HG03064 (cell line): ENCODE results near the gene XYLT1.
A peak's percentile ranks its signal among the peaks of the same experiment; 100 is the strongest.
"Not testable (repeated sequence)": the region's sequence is repeated elsewhere in the genome, so short reads cannot be mapped to it uniquely, and the experiment has no call there.

Experiments
- ATAC-seq: cut with Tn5 transposase; IDR thresholded peaks from one replicate; pipeline ENCODE4 v1.9.1; 2021; ENCODE audit warnings: low read depth; ENCODE audit not compliant: unreplicated experiment

Gene XYLT1

GRCh38 chr16:17432901-17433576, 37.7 kb downstream of the XYLT1 start:
- no peak for ATAC-seq

DNA sequence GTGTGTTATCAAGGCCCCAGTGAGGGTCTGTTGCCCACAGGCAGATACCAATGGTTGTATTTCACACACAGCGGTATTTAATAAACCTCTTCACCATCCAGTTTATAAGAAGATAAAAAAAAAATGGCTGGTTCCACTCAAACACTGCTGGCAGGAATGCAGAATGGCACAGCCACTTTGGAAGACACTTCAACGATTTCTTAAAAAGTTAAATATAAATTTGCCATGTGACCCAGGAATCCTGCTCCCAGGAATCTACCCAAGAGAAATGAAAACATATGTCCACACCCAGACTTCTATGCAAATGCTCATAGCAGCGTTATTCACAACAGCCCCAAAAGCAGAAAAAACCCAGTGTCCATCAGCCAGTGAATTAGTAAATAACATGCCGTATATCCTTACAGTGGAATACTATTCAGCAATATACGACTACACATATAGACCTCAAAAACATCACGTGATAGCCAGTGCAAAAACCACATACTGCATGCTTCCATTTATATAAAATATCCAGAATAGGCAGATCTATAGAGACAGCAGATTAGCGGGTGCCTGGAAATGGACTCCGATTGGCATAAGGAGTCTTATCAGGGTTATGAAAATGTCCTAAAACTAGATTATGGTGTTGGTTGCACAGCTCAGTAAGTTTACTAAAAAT, 38.7 kb downstream of the XYLT1 start:
- no peak for ATAC-seq

DNA sequence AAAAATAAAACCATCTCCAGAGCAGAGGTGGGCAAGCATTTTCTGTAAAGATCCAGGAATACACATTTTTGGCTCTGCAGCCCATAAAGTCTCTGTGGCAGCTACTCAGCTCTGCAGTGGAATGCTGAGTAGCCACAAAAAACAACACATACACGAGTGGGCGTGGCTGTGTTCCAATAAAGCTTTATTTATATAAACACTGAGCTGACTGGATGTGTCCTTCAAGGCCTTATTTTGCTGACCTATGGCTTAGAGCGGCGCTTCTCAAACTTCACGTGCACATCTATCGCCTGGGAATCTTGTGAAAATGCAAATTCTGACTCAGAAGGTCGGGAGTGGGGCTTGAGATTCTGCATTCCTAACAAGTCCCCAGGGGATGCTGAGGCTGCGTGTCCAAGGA, 39.7 kb downstream of the XYLT1 start:
- ATAC-seq, result no peak

GRCh38 chr16:17426451-17426850, 44.3 kb downstream of the XYLT1 start:
- ATAC-seq, result no peak

DNA sequence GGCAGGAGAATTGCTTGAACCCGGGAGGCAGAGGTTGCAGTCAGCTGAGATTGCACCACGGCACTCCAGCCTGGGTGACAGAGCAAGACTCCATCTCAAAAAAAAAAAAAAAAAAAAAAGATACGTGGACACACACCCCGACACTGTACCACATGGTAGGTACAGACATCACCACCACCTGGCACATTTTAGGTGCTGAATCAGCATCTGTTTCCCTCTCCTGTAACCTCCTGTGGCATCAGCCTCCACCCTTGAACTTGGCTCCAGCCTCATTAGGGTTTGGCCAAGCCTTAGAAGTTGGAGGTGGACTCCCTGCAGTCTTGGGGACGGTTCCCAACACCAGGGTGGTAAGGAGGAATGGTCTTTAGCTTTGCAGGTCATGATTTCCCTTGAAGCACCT, 46.0 kb downstream of the XYLT1 start:
- no peak for ATAC-seq

DNA sequence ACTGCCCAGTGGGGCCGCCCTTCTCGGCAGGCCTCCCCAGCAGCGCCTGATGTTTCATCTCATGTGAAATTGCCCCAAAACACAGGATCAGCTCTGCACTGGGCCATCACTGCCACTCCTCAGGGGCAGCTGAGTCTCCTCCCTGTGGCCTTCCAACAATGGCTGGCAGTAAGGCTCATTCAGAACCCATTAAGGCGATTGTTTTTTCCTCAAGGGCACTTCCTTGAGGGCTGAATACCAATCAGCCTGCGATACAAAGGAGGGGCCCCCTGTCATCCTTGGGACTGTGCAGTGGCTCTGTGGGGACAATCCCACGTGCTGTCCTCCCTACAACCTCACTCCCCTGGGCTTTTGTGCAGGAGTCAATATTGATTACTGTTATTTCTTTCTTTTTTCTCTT, 47.5 kb downstream of the XYLT1 start:
- ATAC-seq, result no peak

DNA sequence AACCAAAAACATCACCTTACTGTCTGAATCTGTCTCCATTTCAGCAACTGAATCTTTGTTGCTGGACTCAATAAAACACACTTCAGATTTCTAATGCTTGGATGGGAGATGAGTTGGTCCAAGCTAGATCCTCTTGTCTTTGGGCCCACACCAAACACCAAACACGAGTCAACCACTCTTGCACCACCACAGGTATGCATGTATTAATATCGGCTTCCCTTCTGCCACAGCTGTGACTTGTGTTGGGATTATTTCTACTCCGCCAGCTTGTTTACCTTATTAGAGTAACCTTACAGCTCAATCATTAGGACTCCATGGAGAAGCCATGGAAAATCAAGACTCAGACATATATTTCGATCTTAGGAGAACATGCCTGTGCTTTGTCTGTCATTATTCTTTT, 49.9 kb downstream of the XYLT1 start:
- ATAC-seq, result no peak

DNA sequence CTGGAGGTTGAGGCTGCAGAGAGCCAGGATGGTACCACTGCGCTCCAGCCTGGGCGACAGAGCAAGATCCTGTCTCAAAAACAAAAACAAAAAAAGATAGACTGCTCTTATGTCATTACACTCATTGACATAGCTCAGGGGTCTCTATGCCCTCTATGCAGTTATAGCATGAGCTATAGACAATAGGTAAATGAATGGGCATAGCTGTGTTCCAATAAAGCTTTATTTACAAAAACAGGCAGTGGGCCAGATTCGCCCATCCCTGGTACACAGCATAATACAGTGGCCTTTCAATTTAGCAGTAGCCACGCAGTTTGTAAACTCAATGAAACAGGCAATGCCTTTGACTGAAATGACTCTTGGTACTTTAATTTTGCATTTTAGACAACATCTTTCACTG, 51.5 kb downstream of the XYLT1 start:
- ATAC-seq, result no peak

- no peak for ATAC-seq
Measured at GRCh38 chr16:17417740-17418139, 53.0 kb downstream of the XYLT1 start.

- peak; percentile 87 for ATAC-seq
Measured at GRCh38 chr16:17416461-17417311, 54.1 kb downstream of the XYLT1 start.

DNA sequence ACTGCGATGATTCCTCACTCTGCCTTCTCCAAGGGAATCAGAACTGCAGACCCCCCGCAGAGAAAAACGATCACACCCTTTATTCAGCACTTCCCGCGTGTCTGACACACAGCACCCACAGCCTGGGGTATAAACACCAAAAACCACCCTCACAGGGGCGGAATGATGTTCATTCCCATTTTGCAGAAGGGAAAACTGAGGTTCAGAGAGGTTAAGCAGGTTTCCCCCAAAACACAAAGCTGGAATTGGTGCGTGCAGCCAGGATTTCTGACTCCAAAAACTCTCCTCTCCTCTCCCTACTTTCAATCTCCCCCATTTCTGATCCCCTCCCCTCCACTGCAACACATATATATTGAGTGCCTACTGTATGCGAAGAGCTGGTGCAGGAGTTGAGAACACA, 55.8 kb downstream of the XYLT1 start:
- no peak for ATAC-seq

DNA sequence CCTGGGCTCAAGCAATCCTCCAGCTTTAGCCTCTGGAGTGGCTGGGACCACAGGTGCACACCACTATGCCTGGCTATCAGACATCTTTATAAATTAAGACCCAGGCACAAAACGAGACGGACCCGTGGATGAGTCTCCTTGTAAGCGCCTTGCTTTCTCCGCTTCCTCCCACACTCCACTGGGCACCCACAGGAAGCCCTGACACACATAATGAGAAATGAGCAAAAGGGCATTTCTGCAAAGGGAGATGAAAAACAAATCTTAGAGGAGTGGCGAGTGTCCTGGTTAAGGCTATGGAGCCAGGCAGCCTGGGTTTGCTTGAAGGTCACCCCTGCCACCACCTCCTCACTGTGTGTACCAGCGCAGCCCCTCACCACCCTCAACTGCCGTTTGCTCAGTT, 56.3 kb downstream of the XYLT1 start:
- no peak for ATAC-seq

- ATAC-seq, result no peak
Measured at GRCh38 chr16:17413508-17413907, 57.3 kb downstream of the XYLT1 start.

DNA sequence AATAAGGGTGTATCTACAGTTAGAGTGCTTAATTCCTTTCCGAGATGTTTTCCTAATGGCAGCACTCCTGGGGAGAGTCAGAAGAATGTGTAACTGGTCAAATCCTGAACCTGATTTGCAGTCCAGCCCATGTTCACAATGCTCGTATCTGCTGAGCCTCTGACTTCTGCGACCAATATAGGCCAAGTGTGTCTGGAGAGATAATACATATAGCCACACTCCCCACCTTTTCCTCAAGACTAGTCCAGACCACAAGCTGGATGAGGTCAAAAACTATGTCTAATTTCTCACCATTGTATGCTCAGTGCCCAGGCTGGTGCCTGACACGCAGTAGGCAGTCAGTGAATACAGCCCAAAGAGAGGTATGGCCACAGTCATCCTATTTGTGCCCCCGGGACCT, 58.0 kb downstream of the XYLT1 start:
- ATAC-seq, result no peak

DNA sequence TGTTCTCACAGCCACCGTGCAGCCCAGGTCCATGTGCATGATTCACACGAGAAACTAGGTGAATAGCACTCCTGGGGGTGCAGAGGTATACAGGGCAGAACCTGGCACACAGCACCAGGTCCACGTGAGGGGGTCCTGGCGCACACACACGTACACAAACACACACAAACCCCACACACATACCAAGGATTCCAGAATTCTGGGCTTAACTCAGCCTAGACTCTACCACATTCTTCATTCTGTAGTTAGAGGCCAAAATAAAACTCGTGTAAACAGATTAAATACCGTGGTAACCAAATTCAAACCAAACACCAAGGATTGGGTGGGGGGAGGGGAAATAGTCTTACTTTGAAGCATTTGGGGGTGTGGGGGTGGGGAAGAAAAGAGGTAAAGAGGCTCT, 58.5 kb downstream of the XYLT1 start:
- ATAC-seq, result no peak

DNA sequence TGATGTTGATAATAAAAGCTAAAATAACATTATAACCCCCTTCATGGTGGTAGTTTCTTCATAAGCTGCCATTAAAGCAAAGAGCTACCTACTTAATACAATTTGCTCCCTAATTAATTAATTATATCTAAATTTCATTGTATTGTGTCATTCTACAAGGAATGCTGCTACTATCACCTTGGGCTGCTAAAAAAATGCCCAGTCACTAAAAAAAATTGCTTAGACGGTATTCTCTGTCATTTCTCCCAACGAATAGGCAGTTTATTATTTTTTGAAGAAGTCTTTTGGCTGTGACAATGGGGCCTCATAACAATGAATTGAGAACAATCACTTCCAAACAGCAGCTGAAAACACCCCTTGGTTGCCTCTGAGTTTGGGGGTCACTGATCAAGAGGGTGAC, 59.5 kb downstream of the XYLT1 start:
- no peak for ATAC-seq

GRCh38 chr16:17410316-17410715, 60.4 kb downstream of the XYLT1 start:
- ATAC-seq, result not testable (repeated sequence)

DNA sequence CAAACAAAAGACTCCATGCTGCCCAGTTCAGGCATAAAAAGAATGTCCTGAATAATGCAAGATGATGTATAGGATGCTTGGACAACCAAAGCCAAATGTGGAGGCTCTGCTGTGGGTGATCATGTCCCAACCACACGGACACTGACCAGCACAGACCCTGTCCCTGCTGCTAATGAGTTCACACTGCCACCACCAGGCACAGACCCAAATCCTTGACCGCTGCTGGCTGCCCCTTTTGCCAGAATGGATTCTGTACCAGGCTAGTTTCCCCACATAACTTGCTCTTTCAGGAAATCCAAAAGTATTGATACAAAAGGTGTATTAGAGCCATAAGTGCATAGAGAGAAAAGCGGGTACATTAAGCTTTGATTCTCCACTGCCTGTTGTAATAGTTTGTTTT, 60.9 kb downstream of the XYLT1 start:
- ATAC-seq, result no peak

GRCh38 chr16:17408955-17409441, 61.8 kb downstream of the XYLT1 start:
- ATAC-seq, result peak; percentile 68

- no peak for ATAC-seq
Measured at GRCh38 chr16:17408296-17408695, 62.5 kb downstream of the XYLT1 start.

GRCh38 chr16:17407321-17407720, 63.4 kb downstream of the XYLT1 start:
- ATAC-seq, result no peak
